Measurements from ENCODE around the gene SPAG4.

SPAG4 gene

DNA sequence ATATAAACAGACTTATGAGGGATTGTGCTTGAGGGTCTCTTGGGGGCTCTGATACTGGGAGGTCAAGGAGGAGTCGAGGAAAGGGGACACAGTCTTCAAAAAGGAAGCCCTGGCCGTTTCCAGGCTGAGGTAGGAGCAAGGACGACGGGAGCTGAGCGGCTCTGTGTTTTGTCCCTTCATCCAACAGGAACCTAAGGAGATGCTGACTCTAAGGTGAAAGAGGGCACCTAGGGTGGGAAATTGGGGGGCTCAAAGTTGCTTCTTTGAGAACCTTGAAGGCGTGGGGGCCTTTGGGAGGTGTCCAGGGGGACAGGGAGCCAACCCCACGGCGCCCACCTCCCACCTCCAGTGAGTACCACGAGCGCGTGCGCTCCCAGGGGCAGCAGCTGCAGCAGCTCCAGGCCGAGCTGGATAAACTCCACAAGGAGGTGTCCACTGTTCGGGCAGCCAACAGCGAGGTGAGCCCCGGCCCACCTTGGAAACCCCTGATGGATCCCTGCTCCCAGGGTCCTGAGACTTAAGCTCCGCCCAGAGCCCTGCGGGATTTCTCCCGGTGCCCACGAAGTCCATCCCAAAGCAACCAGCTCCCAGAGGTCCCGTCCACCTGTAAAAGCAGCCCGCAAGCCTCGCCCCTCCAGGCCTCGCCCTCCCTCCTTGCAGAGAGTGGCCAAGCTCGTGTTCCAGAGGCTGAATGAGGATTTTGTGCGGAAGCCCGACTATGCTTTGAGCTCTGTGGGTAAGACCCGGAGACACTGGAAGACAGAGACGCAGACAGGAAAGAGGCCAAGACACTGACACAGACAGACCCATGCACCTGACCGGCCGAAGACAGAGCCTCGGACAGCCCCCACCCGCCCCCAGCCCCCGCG lies 2.9 kb downstream of the SPAG4 start:
- no peak for DNase-seq (ENCODE audit: low read depth, low spot score)
- Histone ChIP-seq H3K9ac (ENCODE audit: insufficient read length, low read depth) (peak overlapping the region; percentile 79), H3K4me3 (ENCODE audit: insufficient read length, low read depth) (peak overlapping the region; percentile 71), H3K4me1 (ENCODE audit: insufficient read depth, insufficient read length) (peaks cover 5% of the 10 kb centered on the region), H3K9me3 (ENCODE audit: insufficient read depth, low read length) (no peaks in the 10 kb centered on the region), H3K27me3 (ENCODE audit: insufficient read depth, insufficient read length) (peaks cover 9% of the 10 kb centered on the region), H3K36me3 (ENCODE audit: insufficient read depth, insufficient read length, low read length) (peaks cover 15% of the 10 kb centered on the region)
- TF ChIP-seq YY1 (IDR thresholded peaks at IDR 0.05; ENCODE audit: insufficient read depth, insufficient read length) (no peak), SUZ12 (IDR thresholded peaks at IDR 0.05; ENCODE audit: extremely low read depth, insufficient read depth, insufficient read length) (no peak), ZNF274 (IDR thresholded peaks at IDR 0.05; ENCODE audit: low read depth, low read length) (no peak)

DNA sequence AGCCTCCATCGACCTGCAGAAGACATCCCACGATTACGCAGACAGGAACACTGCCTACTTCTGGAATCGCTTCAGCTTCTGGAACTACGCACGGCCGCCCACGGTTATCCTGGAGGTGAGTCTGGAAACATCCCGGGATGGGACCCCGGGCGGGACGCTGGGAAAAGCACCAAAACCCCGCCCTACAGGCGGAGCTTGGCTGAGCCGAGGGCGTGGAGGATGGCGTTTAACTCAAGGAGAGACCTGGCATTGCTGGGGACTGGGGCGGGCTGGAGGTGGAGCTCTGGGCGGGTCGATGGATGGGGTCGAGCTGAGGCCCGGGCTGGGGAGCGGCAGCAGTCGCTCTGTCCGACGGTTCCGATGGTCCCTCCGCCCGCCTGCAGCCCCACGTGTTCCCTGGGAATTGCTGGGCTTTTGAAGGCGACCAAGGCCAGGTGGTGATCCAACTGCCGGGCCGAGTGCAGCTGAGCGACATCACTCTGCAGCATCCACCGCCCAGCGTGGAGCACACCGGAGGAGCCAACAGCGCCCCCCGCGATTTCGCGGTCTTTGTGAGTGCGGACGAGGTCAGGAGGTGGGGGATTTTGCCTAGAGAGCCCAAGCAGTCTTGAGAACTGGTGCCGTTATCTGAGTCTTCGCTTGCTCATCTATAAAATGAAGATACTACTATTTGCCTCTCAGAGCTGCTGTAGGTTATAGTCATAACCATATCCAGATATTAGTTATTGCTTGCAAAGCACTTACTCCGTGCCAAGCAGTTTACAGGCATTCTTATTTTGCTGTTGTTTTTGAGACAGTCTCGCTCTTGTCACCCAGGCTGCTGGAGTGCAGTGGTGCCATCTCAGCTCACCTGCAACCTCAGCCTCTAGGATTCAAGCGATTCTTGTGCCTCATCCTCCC lies 3.8 kb downstream of the SPAG4 start:
- Histone ChIP-seq H3K27me3 (ENCODE audit: insufficient read depth, insufficient read length) (peaks cover 9% of the 10 kb centered on the region), H3K4me3 (ENCODE audit: insufficient read length, low read depth) (peak overlapping the region; percentile 71), H3K4me1 (ENCODE audit: insufficient read depth, insufficient read length) (peaks cover 5% of the 10 kb centered on the region), H3K9me3 (ENCODE audit: insufficient read depth, low read length) (no peaks in the 10 kb centered on the region), H3K9ac (ENCODE audit: insufficient read length, low read depth) (peak overlapping the region; percentile 79), H3K36me3 (ENCODE audit: insufficient read depth, insufficient read length, low read length) (peaks cover 22% of the 10 kb centered on the region)
- DNase-seq (ENCODE audit: low read depth, low spot score): peak; percentile 89
- TF ChIP-seq ZNF274 (IDR thresholded peaks at IDR 0.05; ENCODE audit: low read depth, low read length): no peak
- no peak for TF ChIP-seq SUZ12 (IDR thresholded peaks at IDR 0.05; ENCODE audit: extremely low read depth, insufficient read depth, insufficient read length)
- TF ChIP-seq YY1 (IDR thresholded peaks at IDR 0.05; ENCODE audit: insufficient read depth, insufficient read length): no peak

DNA sequence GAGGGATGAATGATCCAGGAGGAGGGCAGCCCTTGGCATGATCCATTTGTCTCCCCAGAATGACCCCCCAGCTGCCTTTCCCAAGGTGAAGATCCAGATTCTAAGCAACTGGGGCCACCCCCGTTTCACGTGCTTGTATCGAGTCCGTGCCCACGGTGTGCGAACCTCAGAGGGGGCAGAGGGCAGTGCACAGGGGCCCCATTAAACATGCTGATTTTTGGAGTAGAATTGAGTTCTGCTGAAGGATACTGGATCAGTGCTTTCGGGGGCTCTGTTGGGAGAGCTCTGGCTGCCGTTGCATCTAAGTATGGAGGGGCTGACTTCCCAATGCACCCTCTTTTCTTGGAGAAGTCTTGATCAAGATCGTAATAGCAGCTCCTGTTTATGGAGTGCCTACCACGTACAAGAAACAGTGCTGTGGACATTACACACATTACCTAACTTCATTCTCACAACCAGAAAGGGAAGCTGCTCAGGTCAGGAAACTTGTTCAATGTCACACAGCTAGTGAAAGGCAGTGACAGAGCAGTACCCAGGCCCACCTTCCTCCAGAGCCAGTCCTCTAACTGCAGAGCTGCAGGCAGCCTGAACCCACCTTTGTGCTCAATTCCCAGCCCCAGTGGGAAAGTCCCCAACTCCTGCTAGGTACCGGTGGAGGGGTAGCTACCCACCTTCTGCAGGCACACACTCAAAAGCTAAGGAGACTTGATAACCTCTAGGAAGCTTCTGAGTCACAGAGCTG lies 5.4 kb downstream of the SPAG4 start:
- no peak for TF ChIP-seq YY1 (IDR thresholded peaks at IDR 0.05; ENCODE audit: insufficient read depth, insufficient read length)
- no peak for TF ChIP-seq SUZ12 (IDR thresholded peaks at IDR 0.05; ENCODE audit: extremely low read depth, insufficient read depth, insufficient read length)
- no peak for TF ChIP-seq ZNF274 (IDR thresholded peaks at IDR 0.05; ENCODE audit: low read depth, low read length)
- no peak for DNase-seq (ENCODE audit: low read depth, low spot score)
- Histone ChIP-seq H3K4me1 (ENCODE audit: insufficient read depth, insufficient read length) (peaks cover 5% of the 10 kb centered on the region), H3K36me3 (ENCODE audit: insufficient read depth, insufficient read length, low read length) (peaks cover 36% of the 10 kb centered on the region), H3K9ac (ENCODE audit: insufficient read length, low read depth) (no peak overlapping the region), H3K9me3 (ENCODE audit: insufficient read depth, low read length) (no peaks in the 10 kb centered on the region), H3K4me3 (ENCODE audit: insufficient read length, low read depth) (no peak overlapping the region), H3K27me3 (ENCODE audit: insufficient read depth, insufficient read length) (peaks cover 9% of the 10 kb centered on the region)

DNA sequence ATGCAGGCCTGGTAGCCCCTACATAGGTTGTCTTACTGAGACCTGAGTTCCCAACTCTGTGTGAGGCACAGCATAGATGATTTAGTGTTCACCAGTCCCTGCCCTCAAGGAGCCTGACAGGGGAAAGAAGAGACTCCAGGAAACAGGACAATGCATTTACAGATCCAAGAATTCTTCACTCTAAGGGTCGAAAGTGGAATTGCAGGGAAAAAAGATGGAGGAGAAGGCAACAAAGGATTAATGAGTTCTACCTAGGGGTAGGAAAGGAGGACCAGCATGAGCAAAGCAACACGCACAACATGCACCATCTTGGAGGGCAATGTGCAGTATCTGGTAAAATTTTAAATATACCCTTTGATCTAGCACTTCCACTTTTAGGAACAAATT lies 5.9 kb downstream of the SPAG4 start:
- TF ChIP-seq YY1 (IDR thresholded peaks at IDR 0.05; ENCODE audit: insufficient read depth, insufficient read length) (no peak), ZNF274 (IDR thresholded peaks at IDR 0.05; ENCODE audit: low read depth, low read length) (no peak), SUZ12 (IDR thresholded peaks at IDR 0.05; ENCODE audit: extremely low read depth, insufficient read depth, insufficient read length) (no peak)
- Histone ChIP-seq H3K4me3 (ENCODE audit: insufficient read length, low read depth) (no peak overlapping the region), H3K4me1 (ENCODE audit: insufficient read depth, insufficient read length) (peaks cover 5% of the 10 kb centered on the region), H3K9me3 (ENCODE audit: insufficient read depth, low read length) (no peaks in the 10 kb centered on the region), H3K9ac (ENCODE audit: insufficient read length, low read depth) (no peak overlapping the region), H3K27me3 (ENCODE audit: insufficient read depth, insufficient read length) (peaks cover 9% of the 10 kb centered on the region), H3K36me3 (ENCODE audit: insufficient read depth, insufficient read length, low read length) (peaks cover 42% of the 10 kb centered on the region)
- no peak for DNase-seq (ENCODE audit: low read depth, low spot score)

DNA sequence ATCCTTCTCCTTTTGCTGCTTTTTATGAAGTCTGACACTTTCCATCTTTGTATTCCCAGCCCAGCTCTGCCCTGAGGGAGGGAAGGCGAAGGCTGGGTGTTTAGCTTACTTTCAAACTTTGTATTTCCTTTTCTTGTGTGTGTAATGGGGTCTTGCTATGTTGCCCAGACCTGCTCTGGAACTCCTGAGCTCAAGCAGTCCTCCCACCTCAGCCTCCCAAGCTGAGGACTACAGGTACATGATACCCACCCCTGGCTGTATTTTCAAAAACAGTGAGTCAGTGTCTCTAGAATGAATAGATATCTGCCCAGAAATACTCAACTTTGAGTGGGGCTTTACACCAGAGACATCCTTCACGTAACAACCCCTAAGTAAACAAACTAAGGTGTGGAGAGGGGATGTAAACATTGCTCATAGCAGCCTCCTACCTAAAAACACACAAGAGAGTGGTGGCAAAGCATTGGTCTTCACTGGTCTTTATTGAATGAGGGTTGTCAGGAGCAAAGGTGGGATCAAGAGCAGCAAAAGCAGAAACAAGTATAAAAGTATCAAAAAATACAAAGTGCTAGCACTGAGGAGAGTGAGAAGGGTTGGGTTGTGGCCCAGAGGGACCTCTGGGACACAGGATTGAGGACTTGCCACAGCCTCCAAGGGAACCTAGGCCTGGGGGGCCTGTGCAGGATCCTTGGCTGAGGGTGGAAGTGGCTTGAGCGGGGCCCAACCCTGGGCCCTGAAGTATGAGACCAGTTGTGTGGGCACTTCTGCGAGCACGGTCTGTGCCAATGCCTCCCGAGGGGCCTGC lies 10.2 kb downstream of the SPAG4 start:
- no peaks in the 10 kb centered on the region for H3K9me3 ChIP-seq (ENCODE audit: insufficient read depth, low read length)
- no peak overlapping the region for H3K9ac ChIP-seq (ENCODE audit: insufficient read length, low read depth)
- no peak for TF ChIP-seq YY1 (IDR thresholded peaks at IDR 0.05; ENCODE audit: insufficient read depth, insufficient read length)
- no peak for TF ChIP-seq SUZ12 (IDR thresholded peaks at IDR 0.05; ENCODE audit: extremely low read depth, insufficient read depth, insufficient read length)
- TF ChIP-seq ZNF274 (IDR thresholded peaks at IDR 0.05; ENCODE audit: low read depth, low read length): no peak
- peaks cover under 1% of the 10 kb centered on the region for H3K4me1 ChIP-seq (ENCODE audit: insufficient read depth, insufficient read length)
- DNase-seq (ENCODE audit: low read depth, low spot score): no peak
- H3K4me3 ChIP-seq (ENCODE audit: insufficient read length, low read depth): no peak overlapping the region
- H3K27me3 ChIP-seq (ENCODE audit: insufficient read depth, insufficient read length): no peaks in the 10 kb centered on the region
- H3K36me3 ChIP-seq (ENCODE audit: insufficient read depth, insufficient read length, low read length): peaks cover 78% of the 10 kb centered on the region

DNA sequence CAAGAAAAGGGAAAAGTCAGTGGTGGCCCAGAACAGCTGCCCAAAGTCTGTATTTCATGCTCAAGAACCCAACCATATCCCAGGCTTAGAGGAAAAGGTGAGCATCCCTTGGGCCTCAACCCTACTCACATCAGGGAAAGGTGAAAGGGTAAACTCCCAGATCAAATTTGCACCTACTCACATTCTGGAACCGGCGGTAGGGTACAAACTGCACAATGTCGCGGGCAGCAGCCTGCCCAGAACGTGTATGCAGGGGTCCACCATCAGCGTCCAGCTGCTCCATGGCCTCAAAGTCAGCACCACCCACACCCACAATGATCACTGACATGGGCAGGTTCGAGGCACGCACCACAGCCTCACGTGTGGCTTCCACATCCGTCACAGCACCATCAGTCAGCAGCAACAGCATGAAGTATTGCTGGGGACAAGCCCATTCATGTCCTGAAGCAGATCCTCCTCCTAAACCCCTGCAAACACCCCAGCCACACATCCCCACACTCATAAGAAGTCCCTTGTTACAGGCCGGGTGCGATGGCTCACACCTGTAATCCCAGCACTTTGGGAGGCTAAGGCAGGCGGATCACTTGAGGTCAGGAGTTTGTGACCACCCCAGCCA lies 10.9 kb downstream of the SPAG4 start:
- DNase-seq (ENCODE audit: low read depth, low spot score): no peak
- TF ChIP-seq ZNF274 (IDR thresholded peaks at IDR 0.05; ENCODE audit: low read depth, low read length) (no peak), YY1 (IDR thresholded peaks at IDR 0.05; ENCODE audit: insufficient read depth, insufficient read length) (no peak), SUZ12 (IDR thresholded peaks at IDR 0.05; ENCODE audit: extremely low read depth, insufficient read depth, insufficient read length) (no peak)
- Histone ChIP-seq H3K4me3 (ENCODE audit: insufficient read length, low read depth) (no peak overlapping the region), H3K27me3 (ENCODE audit: insufficient read depth, insufficient read length) (no peaks in the 10 kb centered on the region), H3K4me1 (ENCODE audit: insufficient read depth, insufficient read length) (peaks cover 2% of the 10 kb centered on the region), H3K36me3 (ENCODE audit: insufficient read depth, insufficient read length, low read length) (peaks cover 78% of the 10 kb centered on the region), H3K9me3 (ENCODE audit: insufficient read depth, low read length) (no peaks in the 10 kb centered on the region), H3K9ac (ENCODE audit: insufficient read length, low read depth) (no peak overlapping the region)

All from NT2/D1 (cell line).